K562 (cell line): ENCODE results near the gene ECSCR. TPM values are rescaled to one million over a fixed set of nuclear protein-coding genes. Genes with fewer than 3 reads are reported as not detected.

ENCODE experiments used
- ATAC-seq: fragments of 200-7000 bp; cut with Tn5 transposase; 3 replicates; pipeline ENCODE4 v1.9.1; 2020; ENCODE audit warnings: moderate library complexity
- BruUV-seq: library from RNA; stranded (reverse); fragments of 400-500 nt; replicated peaks from 2 replicates; lab custom pipeline; 2021; lab: Mats Ljungman, UMichigan
- CTCF ChIA-PET: fragments of 300-600 bp; formaldehyde crosslinking; extraction: SDS; loops from one replicate; lab custom pipeline; 2021; ENCODE audit warnings: low intra/inter-chr PET ratio; lab: Yijun Ruan, JAX
- POLR2A ChIA-PET: fragments of 300-600, 350-650 bp; sonication (Branson Sonifier 250); formaldehyde crosslinking; extraction: SDS; loops from one replicate; lab custom pipeline; 2021; ENCODE audit warnings: antibody characterized with exemption, inconsistent platforms; lab: Yijun Ruan, JAX
- DNase-seq, 4 experiments: peaks; one replicate each; pipeline versions ENCODE4 v3.0.0 to v3.0.0-alpha.2; 2011 to 2018; ENCODE audit warnings: low spot score in 3 of 4, mixed read lengths in 3 of 4; ENCODE audit errors: extremely low read depth in 1 of 4
- FAIRE-seq: peaks from 2 replicates; lab custom pipeline; 2011; peaks lifted over from hg19 to GRCh38; lab: Jason Lieb, UNC
- H2AFZ ChIP-seq: 2 replicates; pipeline ENCODE4 v1.6.0; 2011; ENCODE audit warnings: low read depth, low read length, control low read depth, inconsistent platforms
- H3K27ac ChIP-seq: fragments of 200-600 bp; 3 replicates; pipeline ENCODE4 v1.8.0; 2011; ENCODE audit warnings: low read depth, mild to moderate bottlenecking, control low read depth, inconsistent platforms, low read length, moderate library complexity, mixed read lengths; ENCODE audit errors: extremely low read depth
- H3K27me3 ChIP-seq, 2 experiments: fragments of 300-600 bp in 1 of 2; 2 replicates in 1 of 2; 3 replicates in 1 of 2; pipeline versions ENCODE4 v1.6.0 to v1.8.0; 2011; ENCODE audit warnings: inconsistent platforms in 2 of 2, low read length in 2 of 2, mild to moderate bottlenecking in 1 of 2, mixed read lengths in 1 of 2, moderate library complexity in 1 of 2; ENCODE audit not compliant: control insufficient read depth in 2 of 2, insufficient read depth in 2 of 2
- H3K36me3 ChIP-seq: fragments of 300-600 bp; 3 replicates; pipeline ENCODE4 v1.8.0; 2011; ENCODE audit warnings: mild to moderate bottlenecking, low read length, inconsistent platforms; ENCODE audit not compliant: control insufficient read depth, insufficient read depth
- H3K4me1 ChIP-seq, 2 experiments: fragments of 200-600 bp in 1 of 2; replicated peaks in 1 of 2; 2 replicates in 1 of 2; 3 replicates in 1 of 2; pipeline versions ENCODE4 v1.5.1 to v1.8.0; 2011; ENCODE audit warnings: inconsistent platforms in 2 of 2, low read length in 2 of 2, mild to moderate bottlenecking in 1 of 2, mixed read lengths in 1 of 2, moderate library complexity in 1 of 2; ENCODE audit not compliant: control insufficient read depth in 2 of 2, insufficient read depth in 2 of 2
- H3K4me2 ChIP-seq: 2 replicates; pipeline ENCODE4 v1.6.1; 2011; ENCODE audit warnings: low read length, control low read depth, inconsistent platforms, mixed read lengths; ENCODE audit not compliant: insufficient read depth
- H3K4me3 ChIP-seq: fragments of 200-600 bp; sonication (generic), shearing (Covaris generic); 2 replicates; pipeline ENCODE4 v1.5.1; 2016; ENCODE audit warnings: control low read depth, inconsistent platforms
- H3K79me2 ChIP-seq: fragments of 200-600 bp; 3 replicates; pipeline ENCODE4 v1.8.0; 2011; ENCODE audit warnings: low read length, inconsistent platforms; ENCODE audit not compliant: control insufficient read depth, insufficient read depth
- H3K9ac ChIP-seq, 2 experiments: 2 replicates each; pipeline versions ENCODE4 v1.6.0 to v1.6.1; 2011; ENCODE audit warnings: low read depth in 2 of 2, low read length in 2 of 2, control low read depth in 1 of 2, inconsistent platforms in 1 of 2, mild to moderate bottlenecking in 1 of 2, mixed read lengths in 1 of 2; ENCODE audit not compliant: insufficient read depth in 1 of 2
- H3K9me1 ChIP-seq: one replicate; pipeline ENCODE4 v1.6.0; 2011; ENCODE audit warnings: inconsistent platforms, mild to moderate bottlenecking, low read length, moderate library complexity; ENCODE audit not compliant: control insufficient read depth, insufficient read depth
- H3K9me3 ChIP-seq: replicated peaks from 2 replicates; pipeline ENCODE4 v1.5.1; 2011; ENCODE audit warnings: low read depth, low read length, inconsistent platforms; ENCODE audit not compliant: control insufficient read depth, insufficient read depth
- H4K20me1 ChIP-seq: replicated peaks from 2 replicates; pipeline ENCODE4 v1.6.1; 2011; ENCODE audit warnings: low read length, inconsistent platforms, mixed read lengths; ENCODE audit not compliant: control insufficient read depth, insufficient read depth
- ATF3 ChIP-seq, 2 experiments: fragments of 450-650 bp in 1 of 2; sonication (generic) in 1 of 2; formaldehyde crosslinking in 1 of 2; IDR thresholded peaks in 1 of 2; conservative IDR thresholded peaks in 1 of 2; 2 replicates each; pipeline versions ENCODE4 v1.6.1 to v1.8.1; 2016 to 2023; ENCODE audit warnings: mild to moderate bottlenecking in 2 of 2, moderate library complexity in 2 of 2, inconsistent platforms in 1 of 2, missing genetic modification reagents in 1 of 2
- CBFB ChIP-seq: sonication (generic); formaldehyde crosslinking; IDR thresholded peaks from 2 replicates; pipeline ENCODE4 v1.4.0; 2020; ENCODE audit warnings: mild to moderate bottlenecking, missing genetic modification reagents
- CSDE1 ChIP-seq, 2 experiments: fragments of 450-650 bp; IDR thresholded peaks; 2 replicates each; pipeline ENCODE4 v1.6.1; 2016; ENCODE audit warnings: mild to moderate bottlenecking in 1 of 2
- CUX1 ChIP-seq: fragments of 200-800 bp; sonication (Bioruptor generic); IDR thresholded peaks from 2 replicates; pipeline ENCODE4 v1.6.1; 2016; ENCODE audit warnings: missing genetic modification characterization, missing compliant biosample characterization
- ELF2 ChIP-seq: fragments of 250-450 bp; sonication (Bioruptor Pico); IDR thresholded peaks from 2 replicates; pipeline ENCODE4 v1.5.0; 2021; ENCODE audit warnings: mild to moderate bottlenecking
- GTF2E2 ChIP-seq: fragments of 200-800 bp; sonication (Bioruptor generic); IDR thresholded peaks from 2 replicates; pipeline ENCODE4 v1.6.1; 2016; ENCODE audit warnings: missing genetic modification characterization, missing compliant biosample characterization
- KDM2B ChIP-seq: fragments of 250-450 bp; sonication (Bioruptor Pico); IDR thresholded peaks from 2 replicates; pipeline ENCODE4 v1.8.0; 2021; ENCODE audit warnings: mild to moderate bottlenecking, moderate library complexity
- NFE2L1 ChIP-seq: fragments of 450-650 bp; IDR thresholded peaks from 2 replicates; pipeline ENCODE4 v1.6.1; 2016; ENCODE audit warnings: missing genetic modification characterization, low read depth, mild to moderate bottlenecking, missing compliant biosample characterization, moderate library complexity, borderline replicate concordance
- SMAD2 ChIP-seq: fragments of 150-350 bp; IDR thresholded peaks from 2 replicates; pipeline ENCODE4 v1.6.1; 2014; ENCODE audit warnings: low read depth, mild to moderate bottlenecking, low read length
- ZNF165 ChIP-seq: fragments of 250-450 bp; sonication (Bioruptor Pico); IDR thresholded peaks from 2 replicates; pipeline ENCODE4 v1.4.0; 2020; ENCODE audit warnings: borderline replicate concordance
- ZNF239 ChIP-seq: fragments of 250-450 bp; sonication (Bioruptor Pico); IDR thresholded peaks from 2 replicates; pipeline ENCODE4 v1.4.0; 2020; ENCODE audit warnings: mild to moderate bottlenecking
- ZNF311 ChIP-seq: fragments of 250-450 bp; sonication (Bioruptor Pico); IDR thresholded peaks from 2 replicates; pipeline ENCODE4 v1.4.0; 2020; ENCODE audit warnings: mild to moderate bottlenecking, moderate library complexity
- WGBS: fragments of 100-300 bp; shearing (Covaris generic); methylation state at CpG from one replicate; pipeline ENCODE4 v1.1.6; 2016; ENCODE audit warnings: low coverage, mixed read lengths; ENCODE audit not compliant: insufficient coverage; ENCODE audit errors: missing lambda C conversion rate; 5-methylcytosine and 5-hydroxymethylcytosine counted together
- in situ Hi-C: fragments of 300-500 bp; cut with MboI; formaldehyde crosslinking; loops from 4 replicates; pipeline ENCODE4 v1.15.0; 2018; ENCODE audit warnings: inconsistent platforms, mixed read lengths
- intact Hi-C: fragments of 100-400 bp; cut with micrococcal nuclease; formaldehyde crosslinking; loops from 2 replicates; pipeline ENCODE4 v1.14.2; 2022
- polyA plus RNA-seq, 8 experiments: library from polyadenylated mRNA; depleted of rRNA in 4 of 8; stranded (reverse) in 5 of 8; unstranded in 3 of 8; fragments of >200 nt; fragmentation: Nextera tagmentation in 2 of 8; fragmentation: Illumina TruSeq in 1 of 8; extraction: Ambion mirVana in 2 of 8; extraction: Trizol in 1 of 8; gene quantifications; 2 replicates each; pipeline versions ENCODE4 v1.2.1 to v1.2.3, GENCODE V29; 2011 to 2014; ENCODE audit warnings: inconsistent platforms in 1 of 8, missing spikeins in 1 of 8
- total RNA-seq, 7 experiments: library from RNA; depleted of rRNA in 6 of 7; stranded (reverse); fragments of >200 nt in 6 of 7; fragmentation: Illumina TruSeq in 2 of 7; extraction: Trizol in 2 of 7; gene quantifications; 2 replicates each; pipeline versions ENCODE4 v1.2.1 to v1.2.3, GENCODE V29; 2011 to 2021; ENCODE audit warnings: low replicate concordance in 1 of 7
- TF ChIP-seq, protein P1 (sequence below): sonication (generic); formaldehyde crosslinking; IDR thresholded peaks from 2 replicates; pipeline ENCODE4 v1.8.1; 2023; ENCODE audit warnings: mild to moderate bottlenecking, missing genetic modification reagents
- TF ChIP-seq, protein P2 (sequence below): sonication (generic); formaldehyde crosslinking; IDR thresholded peaks from 2 replicates; pipeline ENCODE4 v1.9.0; 2022; ENCODE audit warnings: mild to moderate bottlenecking, missing genetic modification reagents

ECSCR gene
- total and polyA plus RNA-seq, 9 of the 15 experiments (the other 6 are each of a cell fraction or from before 2014, with no cell fraction given), result 0.10 to 0.25 (median 0.13) TPM; not detected in 6

GRCh38 chr5:139413963-139414362 is 48.6 kb downstream of the ECSCR start (continued):
- TF ChIP-seq CUX1 (CRISPR knock-in tag) (no peak), ELF2 (no peak), ZNF165 (CRISPR knock-in tag) (no peak), ZNF239 (CRISPR knock-in tag) (no peak), SMAD2 (no peak), ZNF311 (no peak)

GRCh38 chr5:139413153-139413552 is 49.4 kb downstream of the ECSCR start:
- ATAC-seq (no peak), FAIRE-seq (no peak), DNase-seq (no peak)
- H3K79me2 ChIP-seq, result no peaks in the 10 kb centered on the region
- H3K36me3 ChIP-seq, result no peaks in the 10 kb centered on the region
- H3K27ac ChIP-seq, result no peak overlapping the region
- H3K9me1 ChIP-seq, result no peaks in the 10 kb centered on the region
- H3K4me2 ChIP-seq, result no peak overlapping the region
- no peak overlapping the region for H3K4me3 ChIP-seq
- 82% methylated on average over 3 of the region's 6 CpGs for WGBS
- POLR2A ChIA-PET, result no interaction called here
- no peak overlapping the region for H3K9ac ChIP-seq
- H3K27me3 ChIP-seq, result no peaks in the 10 kb centered on the region
- H4K20me1 ChIP-seq, result no peaks in the 10 kb centered on the region
- in situ Hi-C loops (loop anchor here (10.0 kb wide), 1 partner anchor 352 kb away; no protein-coding TSS in a partner anchor), intact Hi-C loops (no loop called here)
- no peaks in the 10 kb centered on the region for H3K9me3 ChIP-seq
- CTCF ChIA-PET, result no interaction called here
- H3K4me1 ChIP-seq, result peaks cover 4 to 13% of the 10 kb centered on the region in 2 experiments
- no TSS peak for BruUV-seq
- H2AFZ ChIP-seq, result no peak overlapping the region
- TF ChIP-seq CSDE1 (IDR thresholded peaks at IDR 0.05), result no peak
- TF ChIP-seq, protein P1, sequence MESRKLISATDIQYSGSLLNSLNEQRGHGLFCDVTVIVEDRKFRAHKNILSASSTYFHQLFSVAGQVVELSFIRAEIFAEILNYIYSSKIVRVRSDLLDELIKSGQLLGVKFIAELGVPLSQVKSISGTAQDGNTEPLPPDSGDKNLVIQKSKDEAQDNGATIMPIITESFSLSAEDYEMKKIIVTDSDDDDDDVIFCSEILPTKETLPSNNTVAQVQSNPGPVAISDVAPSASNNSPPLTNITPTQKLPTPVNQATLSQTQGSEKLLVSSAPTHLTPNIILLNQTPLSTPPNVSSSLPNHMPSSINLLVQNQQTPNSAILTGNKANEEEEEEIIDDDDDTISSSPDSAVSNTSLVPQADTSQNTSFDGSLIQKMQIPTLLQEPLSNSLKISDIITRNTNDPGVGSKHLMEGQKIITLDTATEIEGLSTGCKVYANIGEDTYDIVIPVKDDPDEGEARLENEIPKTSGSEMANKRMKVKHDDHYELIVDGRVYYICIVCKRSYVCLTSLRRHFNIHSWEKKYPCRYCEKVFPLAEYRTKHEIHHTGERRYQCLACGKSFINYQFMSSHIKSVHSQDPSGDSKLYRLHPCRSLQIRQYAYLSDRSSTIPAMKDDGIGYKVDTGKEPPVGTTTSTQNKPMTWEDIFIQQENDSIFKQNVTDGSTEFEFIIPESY (CRISPR knock-in tag), result no peak
- no peak for TF ChIP-seq GTF2E2 (tag)
- no peak for TF ChIP-seq NFE2L1 (tag)
- TF ChIP-seq, protein P2, sequence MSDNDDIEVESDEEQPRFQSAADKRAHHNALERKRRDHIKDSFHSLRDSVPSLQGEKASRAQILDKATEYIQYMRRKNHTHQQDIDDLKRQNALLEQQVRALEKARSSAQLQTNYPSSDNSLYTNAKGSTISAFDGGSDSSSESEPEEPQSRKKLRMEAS (CRISPR knock-in tag), result no peak
- no peak for TF ChIP-seq ATF3 (IDR thresholded peaks at IDR 0.05)
- TF ChIP-seq ATF3 (CRISPR knock-in tag; conservative IDR thresholded peaks at IDR 0.05), result no peak
- no peak for TF ChIP-seq KDM2B (CRISPR knock-in tag)
- TF ChIP-seq CBFB (CRISPR knock-in tag), result no peak
